CD4-positive, alpha-beta T cell treated with Interleukin-17A for 1 hour (primary cell): ENCODE results near the gene PDLIM1.

Experiments
- DNase-seq: peaks from one replicate; pipeline ENCODE4 v3.0.0-alpha.2; 2020

Gene PDLIM1

GRCh38 chr10:95196046-95196445 is 94.8 kb downstream of the PDLIM1 start:
- no peak for DNase-seq

GRCh38 chr10:95193944-95194343 is 96.9 kb downstream of the PDLIM1 start, which contains the start of gene ACSM6:
TSS of gene ACSM6 (plus strand) at chr10:95194238. CDS start at chr10:95194486, 248 bp downstream.
- no peak for DNase-seq

GRCh38 chr10:95188593-95188992 is 102.2 kb downstream of the PDLIM1 start:
- no peak for DNase-seq

GRCh38 chr10:95187617-95188016 is 103.2 kb downstream of the PDLIM1 start:
- no peak for DNase-seq
